Stimulated activated CD4-positive, alpha-beta T cell treated with anti-CD3 and anti-CD28 coated beads, Interleukin-12 subunit alpha, Interleukin-12 subunit beta, amount 100 ng/mL, for 48 hours (primary cell): ENCODE measurements around the gene GDPD5.

Experiments used
- DNase-seq, 3 donors: peaks; one replicate each; pipeline ENCODE4 v3.0.0-alpha.2; 2020; ENCODE audit warnings: low read depth in 2 of 3, low spot score in 1 of 3

Gene GDPD5

DNA sequence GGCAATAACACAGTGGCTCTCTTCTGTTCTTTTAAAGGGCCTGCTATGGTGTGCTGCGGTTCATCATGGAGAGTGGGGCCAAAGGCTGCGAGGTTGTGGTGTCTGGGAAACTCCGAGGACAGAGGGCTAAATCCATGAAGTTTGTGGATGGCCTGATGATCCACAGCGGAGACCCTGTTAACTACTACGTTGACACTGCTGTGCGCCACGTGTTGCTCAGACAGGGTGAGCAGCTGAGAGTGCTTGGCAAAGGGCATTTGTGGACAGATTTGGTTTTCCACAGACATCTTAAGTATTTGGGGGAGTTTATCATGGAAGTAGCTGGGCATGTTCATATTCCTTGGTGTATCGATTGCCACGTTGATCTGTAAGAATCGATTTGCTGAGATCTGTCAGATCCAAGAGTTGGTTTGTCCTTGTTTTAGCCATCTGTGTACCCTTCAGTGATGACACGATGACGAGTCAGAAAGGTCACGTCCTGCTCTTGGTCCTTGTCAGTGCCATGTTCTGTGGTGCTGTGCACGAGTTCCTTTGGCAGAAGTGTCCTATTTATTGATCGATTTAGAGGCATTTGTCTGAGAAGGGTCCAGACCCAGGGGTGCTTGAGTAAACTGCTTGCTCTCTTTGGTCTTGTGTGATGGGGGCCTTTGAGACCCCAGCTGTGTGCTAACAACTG, 121.6 kb downstream of the GDPD5 start:
- no peak for DNase-seq

DNA sequence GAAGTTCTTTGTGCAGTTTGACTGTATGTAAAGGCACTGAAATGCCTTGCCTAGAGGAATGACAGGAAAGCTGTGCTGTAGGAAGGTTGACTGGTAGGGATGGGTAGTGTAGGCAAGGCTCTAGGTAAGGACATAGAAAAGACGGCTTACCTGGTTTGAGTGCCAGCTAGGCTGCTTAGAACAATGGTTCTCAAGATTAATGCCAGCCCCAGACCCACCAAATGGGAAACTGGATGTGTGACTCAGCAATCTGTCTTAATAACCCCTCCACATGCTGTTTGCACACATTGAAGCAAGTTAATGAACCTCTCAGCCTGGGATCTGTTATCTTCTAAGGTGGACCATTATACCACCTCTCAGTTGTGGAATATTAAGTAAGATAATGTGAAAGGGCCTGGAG, 122.7 kb downstream of the GDPD5 start:
- DNase-seq = no peak

DNA sequence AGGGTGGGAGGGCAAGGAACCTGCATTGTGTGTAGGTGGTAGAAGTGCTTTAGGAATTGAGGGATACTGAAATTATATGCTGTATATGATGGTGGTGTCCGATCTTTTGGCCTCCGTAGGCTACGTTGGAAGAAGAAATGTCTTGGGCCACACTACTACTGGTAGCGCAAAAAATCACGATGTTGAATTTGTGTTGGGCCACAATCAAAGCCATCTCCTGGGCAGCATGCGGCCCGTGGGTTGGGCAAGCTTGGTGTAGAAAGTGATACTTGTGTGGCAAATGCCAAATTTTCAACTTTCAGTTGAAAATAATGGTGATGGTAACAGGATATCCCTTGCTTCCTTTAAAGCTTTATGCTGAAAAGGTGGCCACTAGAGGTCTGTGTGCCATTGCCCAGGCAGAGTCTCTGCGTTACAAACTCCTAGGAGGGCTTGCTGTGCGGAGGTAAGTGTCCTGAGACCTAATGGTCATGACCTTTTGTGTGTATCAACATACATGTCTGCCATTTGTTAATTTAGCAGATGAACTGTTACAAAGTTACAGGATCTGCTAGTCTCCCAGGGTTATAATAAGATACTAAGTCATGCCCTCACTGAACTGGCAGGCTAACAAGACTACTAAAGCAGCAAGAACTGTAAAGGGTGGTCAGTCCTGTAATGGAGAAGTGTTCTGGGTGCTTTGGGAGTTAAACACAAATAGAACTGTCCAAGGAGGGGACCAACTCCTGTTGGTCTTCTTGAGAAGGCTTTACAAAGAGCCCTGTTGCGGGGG, 123.6 kb downstream of the GDPD5 start:
- DNase-seq = no peak

DNA sequence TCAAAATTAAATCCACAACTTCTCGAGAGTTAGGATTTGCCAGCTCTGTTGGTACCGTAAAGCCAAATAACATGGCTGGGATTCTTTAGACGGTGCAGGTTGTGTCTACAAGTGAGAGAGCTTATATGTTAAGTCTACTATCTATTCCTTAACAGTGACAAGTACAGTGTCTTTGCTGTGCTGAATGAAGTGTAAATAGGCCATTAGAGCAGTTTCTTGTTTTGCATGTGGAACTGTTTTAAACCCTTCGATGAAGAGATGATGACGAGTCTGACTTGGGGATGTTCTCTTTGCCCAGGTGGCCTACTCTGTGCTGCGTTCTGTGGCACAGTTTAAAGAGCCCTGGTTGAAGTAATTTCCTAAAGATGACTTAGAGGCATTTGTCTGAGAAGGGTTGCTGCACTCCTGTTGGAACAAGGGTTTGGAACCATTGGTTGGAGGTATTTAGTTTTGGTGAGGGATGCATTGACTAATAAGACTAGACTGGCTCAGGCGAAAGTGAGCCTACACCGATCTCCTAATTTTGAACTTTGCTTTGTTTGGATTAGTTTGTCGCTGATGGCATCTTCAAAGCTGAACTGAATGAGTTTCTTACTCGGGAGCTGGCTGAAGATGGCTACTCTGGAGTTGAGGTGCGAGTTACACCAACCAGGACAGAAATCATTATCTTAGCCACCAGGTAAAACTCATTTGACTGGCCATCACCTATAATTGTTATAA, 125.4 kb downstream of the GDPD5 start:
- no peak for DNase-seq

DNA sequence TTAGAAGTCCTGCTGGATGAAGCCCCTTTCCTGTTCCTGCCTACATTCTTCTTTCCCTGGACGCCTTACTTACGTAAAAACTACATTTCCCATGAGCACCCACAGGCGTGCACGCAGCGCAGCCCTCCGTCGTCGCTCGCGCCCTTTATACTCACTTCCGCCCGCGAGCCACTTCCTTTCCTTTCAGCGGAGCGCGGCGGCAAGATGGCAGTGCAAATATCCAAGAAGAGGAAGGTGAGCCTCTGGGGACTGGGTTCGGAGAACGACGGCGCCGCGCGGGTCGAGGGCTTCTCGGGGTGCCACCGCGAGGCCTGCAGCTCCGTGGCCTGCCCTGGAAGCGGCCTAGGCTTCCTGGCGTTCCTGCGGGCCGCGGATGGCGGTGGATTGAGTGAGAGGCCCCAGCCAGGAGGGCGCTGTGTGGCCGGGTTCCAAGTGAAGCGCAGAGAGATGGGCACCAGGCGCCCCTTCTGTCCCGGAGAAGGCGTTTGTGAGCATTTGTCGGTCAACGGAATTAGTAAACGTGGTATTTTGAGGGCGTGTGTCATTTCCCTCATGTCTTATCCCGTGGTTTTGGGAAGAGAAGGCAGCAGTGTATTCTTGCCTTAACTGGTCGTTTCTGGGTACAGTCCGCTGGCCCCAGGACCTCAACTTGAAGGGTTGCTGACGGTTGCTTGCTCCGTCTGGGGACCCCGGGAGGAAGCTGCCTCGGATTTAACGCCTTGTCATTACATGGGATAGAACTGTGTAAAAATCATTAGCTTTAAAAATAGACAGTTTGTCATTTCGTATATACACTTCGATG, 126.2 kb downstream of the GDPD5 start, which contains the start of gene RPS3:
TSS of gene RPS3 (plus strand) at position 175 of the 802 bp plus-strand sequence. CDS start at position 205, 30 bp downstream.
- DNase-seq = peak; percentile 77 to 87 (median 86)

- DNase-seq = no peak
These were observed 126.8 kb downstream of the GDPD5 start for GRCh38 chr11:75398906-75399305.

DNA sequence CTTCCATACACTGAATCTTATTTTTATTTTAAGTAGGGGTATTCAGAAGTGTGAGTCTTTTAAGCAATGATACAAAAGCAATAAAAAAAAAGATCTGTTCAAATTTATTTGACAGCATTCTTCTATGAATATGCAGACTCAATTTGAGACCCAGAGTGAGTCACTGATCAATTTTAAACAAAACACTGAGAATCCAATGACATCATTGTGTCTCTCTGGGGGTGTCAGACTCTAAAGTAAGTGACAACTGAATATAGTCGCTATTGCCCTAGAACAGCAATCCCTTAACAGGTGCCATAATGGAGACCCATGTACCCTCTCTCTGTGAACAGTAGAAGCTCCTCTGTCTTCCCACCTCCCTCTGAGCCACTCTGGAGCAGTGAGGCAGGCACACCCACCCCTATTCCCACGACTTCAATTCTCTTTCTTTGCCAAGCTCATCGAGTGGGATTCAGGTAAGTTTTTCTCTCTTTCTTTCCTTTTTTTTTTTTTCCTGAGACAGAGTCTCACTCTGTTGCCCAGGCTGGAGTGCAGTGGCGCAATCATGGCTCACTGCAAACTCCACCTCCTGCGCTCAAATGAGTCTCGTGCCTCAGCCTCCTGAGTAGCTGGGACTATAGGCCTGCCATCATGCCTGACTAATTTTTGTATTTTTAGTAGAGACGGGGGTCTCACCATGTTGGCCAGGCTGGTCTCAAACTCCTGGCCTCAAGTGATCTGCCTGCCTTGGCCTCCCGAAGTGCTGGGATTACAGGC, 131.5 kb downstream of the GDPD5 start:
- no peak for DNase-seq

- no peak for DNase-seq
These were observed 135.8 kb downstream of the GDPD5 start for GRCh38 chr11:75389925-75390324.

DNA sequence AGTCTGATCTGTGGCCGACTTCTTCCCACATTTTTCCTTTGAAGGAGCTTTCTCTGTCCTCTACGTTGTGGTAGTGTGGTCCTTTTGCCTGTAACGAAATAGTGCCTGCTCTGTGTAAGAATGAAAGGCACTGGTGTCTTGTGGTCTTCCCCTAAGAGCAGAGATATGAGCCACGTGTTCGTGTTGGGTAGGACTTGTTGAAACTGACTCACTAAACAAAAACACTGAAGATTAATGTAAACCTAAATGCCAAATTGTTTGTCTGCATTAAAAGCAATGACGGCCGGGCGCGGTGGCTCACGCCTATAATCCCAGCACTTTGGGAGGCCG, 136.5 kb downstream of the GDPD5 start:
- no peak for DNase-seq

GRCh38 chr11:75388386-75389275, 137.1 kb downstream of the GDPD5 start:
- DNase-seq = peak; percentile 56 to 73 (median 57)

DNA sequence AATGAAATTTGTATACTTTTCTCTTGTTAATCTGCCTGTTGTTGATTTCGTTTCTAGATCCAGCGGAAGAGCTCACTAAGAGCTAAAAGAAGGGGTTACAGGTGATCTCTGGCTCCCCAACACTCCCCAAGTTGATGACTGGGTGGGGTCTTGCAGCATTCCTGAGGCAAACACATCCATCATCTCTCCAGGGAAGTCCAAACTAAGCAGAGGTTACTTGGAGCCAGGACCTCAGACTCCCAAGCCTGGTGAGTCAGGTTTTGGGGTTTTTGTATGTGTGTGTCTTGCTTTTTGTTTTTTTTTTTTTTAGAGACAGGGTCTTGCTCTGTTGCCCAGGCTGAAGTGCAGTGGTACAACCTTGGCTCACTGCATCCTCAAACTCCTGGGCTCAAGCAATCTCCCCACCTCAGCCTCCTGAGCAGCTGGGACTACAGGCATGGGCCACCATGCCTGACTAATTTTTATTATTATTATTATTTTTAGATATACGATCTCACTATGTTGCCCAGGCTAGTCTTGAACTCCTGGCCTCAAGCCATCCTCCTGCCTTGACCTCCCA, 137.9 kb downstream of the GDPD5 start:
- no peak for DNase-seq

GRCh38 chr11:75386942-75387630, 138.7 kb downstream of the GDPD5 start:
- DNase-seq = no peak
